ENCODE results near the gene PTPRCAP. TPM values are rescaled to one million over a fixed set of nuclear protein-coding genes. Genes with fewer than 3 reads are reported as not detected.

Gene PTPRCAP
- total RNA-seq, 1 donor from 2014 or later: 90.3 TPM

- Mint-ChIP-seq H3K4me1 (peaks cover 52% of the 10 kb centered on the region), H3K36me3 (ENCODE audit: low read depth) (peaks cover 32% of the 10 kb centered on the region), H3K9me3 (no peaks in the 10 kb centered on the region), H3K4me3 (peak overlapping the region; percentile 36), H3K27ac (peak overlapping the region; percentile 81), H3K27me3 (no peaks in the 10 kb centered on the region)
- intact Hi-C loops (cut with micrococcal nuclease): no loop called here
- DNase-seq: no peak
These were observed 3.6 kb upstream of the PTPRCAP start for GRCh38 chr11:67441098-67441563.

- H3K27ac Mint-ChIP-seq: peak overlapping the region; percentile 98
- H3K4me3 Mint-ChIP-seq: peak overlapping the region; percentile 99
- no peak for DNase-seq
- H3K9me3 Mint-ChIP-seq: no peaks in the 10 kb centered on the region
- intact Hi-C loops (cut with micrococcal nuclease): no loop called here
- no peaks in the 10 kb centered on the region for H3K27me3 Mint-ChIP-seq
- peaks cover 37% of the 10 kb centered on the region for H3K36me3 Mint-ChIP-seq (ENCODE audit: low read depth)
- peaks cover 48% of the 10 kb centered on the region for H3K4me1 Mint-ChIP-seq
These were observed 3.0 kb upstream of the PTPRCAP start for GRCh38 chr11:67440229-67441097.

GRCh38 chr11:67439321-67440228, 2.1 kb upstream of the PTPRCAP start:
- H3K9me3 Mint-ChIP-seq: no peaks in the 10 kb centered on the region
- peaks cover 43% of the 10 kb centered on the region for H3K4me1 Mint-ChIP-seq
- H3K36me3 Mint-ChIP-seq (ENCODE audit: low read depth): peaks cover 40% of the 10 kb centered on the region
- peak; percentile 85 for DNase-seq
- peak overlapping the region; percentile 99 for H3K4me3 Mint-ChIP-seq
- intact Hi-C loops (cut with micrococcal nuclease): no loop called here
- peak overlapping the region; percentile 98 for H3K27ac Mint-ChIP-seq
- H3K27me3 Mint-ChIP-seq: no peaks in the 10 kb centered on the region

- H3K4me1 Mint-ChIP-seq: peaks cover 42% of the 10 kb centered on the region
- H3K36me3 Mint-ChIP-seq (ENCODE audit: low read depth): peaks cover 43% of the 10 kb centered on the region
- peak; percentile 93 for DNase-seq
- H3K27me3 Mint-ChIP-seq: no peaks in the 10 kb centered on the region
- H3K27ac Mint-ChIP-seq: peak overlapping the region; percentile 98
- H3K4me3 Mint-ChIP-seq: peak overlapping the region; percentile 99
- no peaks in the 10 kb centered on the region for H3K9me3 Mint-ChIP-seq
- intact Hi-C loops (cut with micrococcal nuclease): no loop called here
These were observed 848 bp upstream of the PTPRCAP start for GRCh38 chr11:67438158-67438902.

GRCh38 chr11:67437809-67438157, 301 bp upstream of the PTPRCAP start:
- Mint-ChIP-seq H3K4me3 (peak overlapping the region; percentile 99), H3K9me3 (no peaks in the 10 kb centered on the region), H3K27ac (peak overlapping the region; percentile 98), H3K27me3 (no peaks in the 10 kb centered on the region), H3K36me3 (ENCODE audit: low read depth) (peaks cover 43% of the 10 kb centered on the region), H3K4me1 (peaks cover 43% of the 10 kb centered on the region)
- DNase-seq: no peak
- intact Hi-C loops (cut with micrococcal nuclease): loop anchor here (1.0 to 2.0 kb wide), 3 partner anchors 29 to 69 kb away; no protein-coding TSS in a partner anchor

- peak; percentile 90 for DNase-seq
- Mint-ChIP-seq H3K27ac (peak overlapping the region; percentile 82), H3K4me3 (peak overlapping the region; percentile 99), H3K27me3 (no peaks in the 10 kb centered on the region), H3K4me1 (peaks cover 44% of the 10 kb centered on the region), H3K9me3 (no peaks in the 10 kb centered on the region), H3K36me3 (ENCODE audit: low read depth) (peaks cover 54% of the 10 kb centered on the region)
- intact Hi-C loops (cut with micrococcal nuclease): loop anchor here (1.0 to 2.0 kb wide), 5 partner anchors 8 to 70 kb away; partner anchors contain the start of genes RPS6KB2 and TMEM134
These were observed 912 bp downstream of the PTPRCAP start for GRCh38 chr11:67436459-67437081.

GRCh38 chr11:67435727-67436458, 1.6 kb downstream of the PTPRCAP start:
- Mint-ChIP-seq H3K4me1 (peaks cover 42% of the 10 kb centered on the region), H3K4me3 (peak overlapping the region; percentile 99), H3K27ac (peak overlapping the region; percentile 86), H3K27me3 (no peaks in the 10 kb centered on the region), H3K36me3 (ENCODE audit: low read depth) (peaks cover 54% of the 10 kb centered on the region), H3K9me3 (no peaks in the 10 kb centered on the region)
- DNase-seq: no peak
- intact Hi-C loops (cut with micrococcal nuclease): loop anchor here (1.0 to 2.0 kb wide), 4 partner anchors 8 to 51 kb away; partner anchors contain the start of genes RPS6KB2 and TMEM134

- no peaks in the 10 kb centered on the region for H3K9me3 Mint-ChIP-seq
- peak overlapping the region; percentile 99 for H3K4me3 Mint-ChIP-seq
- H3K4me1 Mint-ChIP-seq: peaks cover 36% of the 10 kb centered on the region
- H3K27ac Mint-ChIP-seq: peak overlapping the region; percentile 86
- DNase-seq: no peak
- H3K36me3 Mint-ChIP-seq (ENCODE audit: low read depth): peaks cover 59% of the 10 kb centered on the region
- intact Hi-C loops (cut with micrococcal nuclease): no loop called here
- no peaks in the 10 kb centered on the region for H3K27me3 Mint-ChIP-seq
These were observed 2.3 kb downstream of the PTPRCAP start for GRCh38 chr11:67435031-67435726.

- H3K9me3 Mint-ChIP-seq: no peaks in the 10 kb centered on the region
- H3K36me3 Mint-ChIP-seq (ENCODE audit: low read depth): peaks cover 57% of the 10 kb centered on the region
These were observed 3.0 kb downstream of the PTPRCAP start for GRCh38 chr11:67434395-67434881.

GRCh38 chr11:67433536-67434394, 3.7 kb downstream of the PTPRCAP start:
- H3K4me3 Mint-ChIP-seq: peak overlapping the region; percentile 41
- H3K27ac Mint-ChIP-seq: peak overlapping the region; percentile 58
- no peaks in the 10 kb centered on the region for H3K27me3 Mint-ChIP-seq
- peaks cover 51% of the 10 kb centered on the region for H3K36me3 Mint-ChIP-seq (ENCODE audit: low read depth)
- intact Hi-C loops (cut with micrococcal nuclease): no loop called here
- no peak for DNase-seq
- no peaks in the 10 kb centered on the region for H3K9me3 Mint-ChIP-seq
- H3K4me1 Mint-ChIP-seq: peaks cover 26% of the 10 kb centered on the region

More at GRCh38 chr11:67434395-67434881, 3.0 kb downstream of the PTPRCAP start:
- Mint-ChIP-seq H3K27me3 (no peaks in the 10 kb centered on the region), H3K27ac (no peak overlapping the region), H3K4me1 (peaks cover 31% of the 10 kb centered on the region), H3K4me3 (peak overlapping the region; percentile 41)
- no peak for DNase-seq
- intact Hi-C loops (cut with micrococcal nuclease): no loop called here

GRCh38 chr11:67432655-67433349, 4.7 kb downstream of the PTPRCAP start:
- Mint-ChIP-seq H3K4me1 (peaks cover 25% of the 10 kb centered on the region), H3K27ac (peak overlapping the region; percentile 58), H3K36me3 (ENCODE audit: low read depth) (peaks cover 46% of the 10 kb centered on the region), H3K4me3 (no peak overlapping the region), H3K27me3 (no peaks in the 10 kb centered on the region), H3K9me3 (no peaks in the 10 kb centered on the region)
- no peak for DNase-seq
- intact Hi-C loops (cut with micrococcal nuclease): no loop called here

Measured in activated CD4-positive, alpha-beta T cell treated with anti-CD3 and anti-CD28 coated beads, Interleukin-2, amount 10 ng/mL, durations not matched to agents 24 days and 14 days (primary cell).